Breast epithelium (tissue), 3 donors: ENCODE results near the gene CHMP5.

Source experiments
- POLR2AphosphoS5 ChIP-seq, 3 donors: sonication (generic); formaldehyde crosslinking; IDR thresholded peaks; one replicate each; pipeline ENCODE4 v1.6.1; 2017; ENCODE audit warnings: antibody characterized with exemption in 3 of 3
- TF ChIP-seq, protein P1 (sequence below), 3 donors: fragments of 450-650 bp; IDR thresholded peaks; one replicate each; pipeline ENCODE4 v1.5.1; 2016 to 2017; ENCODE audit warnings: antibody characterized with exemption in 3 of 3, mild to moderate bottlenecking in 3 of 3, moderate library complexity in 3 of 3

DNA sequence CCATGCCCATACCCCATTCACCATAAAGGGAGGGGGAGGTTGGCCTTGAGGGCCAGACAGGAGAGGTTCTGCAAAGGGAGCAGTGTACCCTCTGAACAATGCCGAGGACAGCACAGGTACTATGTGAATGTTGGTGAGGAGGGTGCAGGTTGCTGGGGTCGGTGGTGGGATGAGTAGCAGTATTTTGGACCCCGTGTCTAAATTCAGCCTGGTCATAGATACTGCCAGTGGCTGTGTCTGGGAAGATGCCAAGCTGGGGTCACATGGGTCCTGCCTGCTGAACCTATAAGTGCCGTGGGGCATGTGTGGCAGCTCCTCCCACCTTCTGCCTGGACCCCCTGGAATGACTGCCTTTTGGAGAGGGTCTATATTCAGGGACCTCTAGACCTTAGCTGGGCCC, 36.2 kb upstream of the CHMP5 start:
- TF ChIP-seq POLR2AphosphoS5 (IDR thresholded peaks at IDR 0.05) = no peak
- TF ChIP-seq, protein P1, sequence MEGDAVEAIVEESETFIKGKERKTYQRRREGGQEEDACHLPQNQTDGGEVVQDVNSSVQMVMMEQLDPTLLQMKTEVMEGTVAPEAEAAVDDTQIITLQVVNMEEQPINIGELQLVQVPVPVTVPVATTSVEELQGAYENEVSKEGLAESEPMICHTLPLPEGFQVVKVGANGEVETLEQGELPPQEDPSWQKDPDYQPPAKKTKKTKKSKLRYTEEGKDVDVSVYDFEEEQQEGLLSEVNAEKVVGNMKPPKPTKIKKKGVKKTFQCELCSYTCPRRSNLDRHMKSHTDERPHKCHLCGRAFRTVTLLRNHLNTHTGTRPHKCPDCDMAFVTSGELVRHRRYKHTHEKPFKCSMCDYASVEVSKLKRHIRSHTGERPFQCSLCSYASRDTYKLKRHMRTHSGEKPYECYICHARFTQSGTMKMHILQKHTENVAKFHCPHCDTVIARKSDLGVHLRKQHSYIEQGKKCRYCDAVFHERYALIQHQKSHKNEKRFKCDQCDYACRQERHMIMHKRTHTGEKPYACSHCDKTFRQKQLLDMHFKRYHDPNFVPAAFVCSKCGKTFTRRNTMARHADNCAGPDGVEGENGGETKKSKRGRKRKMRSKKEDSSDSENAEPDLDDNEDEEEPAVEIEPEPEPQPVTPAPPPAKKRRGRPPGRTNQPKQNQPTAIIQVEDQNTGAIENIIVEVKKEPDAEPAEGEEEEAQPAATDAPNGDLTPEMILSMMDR (IDR thresholded peaks at IDR 0.05) = no peak
